Liver (tissue), 9 donors: ENCODE measurements around the gene XK. TPM values are rescaled to one million over a fixed set of nuclear protein-coding genes. Genes with fewer than 3 reads are reported as not detected.

Experiments used
- DNase-seq: peaks from one replicate; pipeline ENCODE4 v3.0.0-alpha.2; 2017; ENCODE audit warnings: low spot score
- H3K27ac ChIP-seq, 2 donors: one replicate each; pipeline ENCODE4 v1.7.0; 2013; ENCODE audit warnings: inconsistent platforms in 2 of 2, low read length in 2 of 2, control low read depth in 1 of 2, low read depth in 1 of 2, mild to moderate bottlenecking in 1 of 2
- H3K27me3 ChIP-seq, 4 donors: one replicate each; pipeline versions ENCODE4 v1.6.1 to v1.7.0; 2013; ENCODE audit warnings: low read length in 3 of 4, inconsistent platforms in 1 of 4, mild to moderate bottlenecking in 1 of 4, moderate library complexity in 1 of 4; ENCODE audit not compliant: control insufficient read depth in 4 of 4, insufficient read depth in 4 of 4
- H3K36me3 ChIP-seq, 4 donors: one replicate each; pipeline versions ENCODE4 v1.6.1 to v1.7.0; 2013; ENCODE audit warnings: low read length in 3 of 4, mild to moderate bottlenecking in 3 of 4, low read depth in 1 of 4, moderate library complexity in 1 of 4; ENCODE audit not compliant: control insufficient read depth in 4 of 4, insufficient read depth in 3 of 4
- H3K4me1 ChIP-seq, 4 donors: one replicate each; pipeline versions ENCODE4 v1.6.1 to v1.7.0; 2013; ENCODE audit warnings: low read length in 3 of 4, mild to moderate bottlenecking in 3 of 4, moderate library complexity in 1 of 4; ENCODE audit not compliant: control insufficient read depth in 4 of 4, insufficient read depth in 4 of 4
- H3K4me3 ChIP-seq, 3 donors: one replicate each; pipeline versions ENCODE4 v1.6.1 to v1.7.0; 2013; ENCODE audit warnings: low read length in 3 of 3, control low read depth in 1 of 3, low read depth in 1 of 3, mild to moderate bottlenecking in 1 of 3
- H3K9ac ChIP-seq, 2 donors: one replicate each; pipeline ENCODE4 v1.7.0; 2013; ENCODE audit warnings: low read length in 2 of 2, mild to moderate bottlenecking in 2 of 2, moderate library complexity in 2 of 2, control low read depth in 1 of 2, low read depth in 1 of 2
- H3K9me3 ChIP-seq, 4 donors: one replicate each; pipeline versions ENCODE4 v1.6.1 to v1.7.0; 2013; ENCODE audit warnings: low read length in 3 of 4; ENCODE audit not compliant: control insufficient read depth in 4 of 4
- ATF3 ChIP-seq: IDR thresholded peaks from 2 replicates; pipeline ENCODE4 v1.6.1; 2016; ENCODE audit warnings: antibody characterized with exemption
- CTCF ChIP-seq: fragments of 150-350 bp; IDR thresholded peaks from 2 replicates; pipeline ENCODE4 v1.5.1; 2017; ENCODE audit warnings: improper control_type of control experiment, low read depth, low read length; ENCODE audit not compliant: missing input control
- EGR1 ChIP-seq, 2 donors: IDR thresholded peaks; 2 replicates each; pipeline ENCODE4 v1.6.1; 2016 to 2018; ENCODE audit warnings: antibody characterized with exemption in 2 of 2, low read depth in 2 of 2
- FOXA1 ChIP-seq: IDR thresholded peaks from 2 replicates; pipeline ENCODE4 v1.6.1; 2016; ENCODE audit warnings: antibody characterized with exemption
- FOXA2 ChIP-seq: IDR thresholded peaks from 2 replicates; pipeline ENCODE4 v1.6.1; 2016; ENCODE audit warnings: antibody characterized with exemption
- GABPA ChIP-seq, 2 donors: IDR thresholded peaks in 1 of 2; conservative IDR thresholded peaks in 1 of 2; 2 replicates each; pipeline ENCODE4 v1.6.1; 2016; ENCODE audit warnings: antibody characterized with exemption in 2 of 2, mild to moderate bottlenecking in 1 of 2, moderate library complexity in 1 of 2
- HNF4A ChIP-seq, 2 donors: conservative IDR thresholded peaks; 2 replicates each; pipeline ENCODE4 v1.6.1; 2016; ENCODE audit warnings: antibody characterized with exemption in 2 of 2, mild to moderate bottlenecking in 2 of 2
- HNF4G ChIP-seq: IDR thresholded peaks from 2 replicates; pipeline ENCODE4 v1.6.1; 2016; ENCODE audit warnings: antibody characterized with exemption
- JUND ChIP-seq, 2 donors: IDR thresholded peaks; 2 replicates each; pipeline ENCODE4 v1.6.1; 2016; ENCODE audit warnings: antibody characterized with exemption in 2 of 2
- MAX ChIP-seq: IDR thresholded peaks from 2 replicates; pipeline ENCODE4 v1.6.1; 2016; ENCODE audit warnings: antibody characterized with exemption
- NR2F2 ChIP-seq: IDR thresholded peaks from 2 replicates; pipeline ENCODE4 v1.6.1; 2016; ENCODE audit warnings: antibody characterized with exemption
- RAD21 ChIP-seq, 2 donors: IDR thresholded peaks; 2 replicates each; pipeline ENCODE4 v1.6.1; 2016; ENCODE audit warnings: antibody characterized with exemption in 2 of 2, mild to moderate bottlenecking in 2 of 2
- REST ChIP-seq: IDR thresholded peaks from 2 replicates; pipeline ENCODE4 v1.6.1; 2016; ENCODE audit warnings: antibody characterized with exemption, mild to moderate bottlenecking
- RXRA ChIP-seq, 2 donors: IDR thresholded peaks; 2 replicates each; pipeline ENCODE4 v1.6.1; 2017 to 2018; ENCODE audit warnings: antibody characterized with exemption in 2 of 2, mild to moderate bottlenecking in 1 of 2
- SP1 ChIP-seq: IDR thresholded peaks from 2 replicates; pipeline ENCODE4 v1.6.1; 2018; ENCODE audit warnings: antibody characterized with exemption, mild to moderate bottlenecking
- TAF1 ChIP-seq: conservative IDR thresholded peaks from 2 replicates; pipeline ENCODE4 v1.6.1; 2016; ENCODE audit warnings: antibody characterized with exemption, mild to moderate bottlenecking
- YY1 ChIP-seq: IDR thresholded peaks from 2 replicates; pipeline ENCODE4 v1.6.1; 2016; ENCODE audit warnings: antibody characterized with exemption, mild to moderate bottlenecking
- ZBTB33 ChIP-seq: IDR thresholded peaks from 2 replicates; pipeline ENCODE4 v1.6.1; 2016; ENCODE audit warnings: antibody characterized with exemption
- WGBS: extraction: QIAGEN DNeasy Blood & Tissue Kit; methylation state at CpG from one replicate; pipeline ENCODE4 v1.1.7; 2013; 5-methylcytosine and 5-hydroxymethylcytosine counted together
- polyA plus RNA-seq, 2 donors: library from polyadenylated mRNA; stranded (reverse) in 1 of 2; unstranded in 1 of 2; fragments of 200-250 nt in 1 of 2; fragments of >200 nt in 1 of 2; fragmentation: Nextera tagmentation in 1 of 2; extraction: Ambion mirVana in 1 of 2; gene quantifications; one replicate each; pipeline versions ENCODE4 v1.2.1 to v1.2.3, GENCODE V29; 2013 to 2015
- total RNA-seq, 2 donors: library from RNA; depleted of rRNA; stranded (reverse); fragments of >200 nt; gene quantifications; one replicate each; pipeline ENCODE4 v1.2.3, GENCODE V29; 2014
- donor health status: healthy.
- donor health status: healthy.
- donor health status: healthy.
- donor health status: healthy.
- donor health status: healthy.

The XK gene
- total and polyA plus RNA-seq, 4 donors = 0.83 to 68.4 (median 2.0) TPM

- Histone ChIP-seq H3K4me1 (no peaks in the 10 kb centered on the region), H3K9me3 (no peaks in the 10 kb centered on the region), H3K9ac (no peak overlapping the region), H3K27ac (no peak overlapping the region), H3K36me3 (no peaks in the 10 kb centered on the region), H3K4me3 (no peak overlapping the region), H3K27me3 (no peaks in the 10 kb centered on the region)
- 89% methylated on average over 5 of the region's 5 CpGs for WGBS
- TF ChIP-seq HNF4A (conservative IDR thresholded peaks at IDR 0.05) (no peak), TAF1 (no peak), JUND (IDR thresholded peaks at IDR 0.05) (no peak), FOXA1 (no peak)
- DNase-seq = no peak
These were observed 45.4 kb upstream of the XK start for GRCh38 chrX:37640142-37640541.

GRCh38 chrX:37641859-37642258 is 43.7 kb upstream of the XK start:
- Histone ChIP-seq H3K27ac (no peak overlapping the region), H3K4me3 (no peak overlapping the region)
- WGBS = 52% methylated on average over 3 of the region's 3 CpGs

GRCh38 chrX:37644381-37645305 is 40.9 kb upstream of the XK start:
- no peak for TF ChIP-seq NR2F2
- no peak for TF ChIP-seq RXRA (IDR thresholded peaks at IDR 0.05)
- TF ChIP-seq SP1 = no peak
- no peak for TF ChIP-seq GABPA (IDR thresholded peaks at IDR 0.05 in 1 of 2, conservative IDR thresholded peaks at IDR 0.05 in 1 of 2)
- TF ChIP-seq JUND (IDR thresholded peaks at IDR 0.05) = no peak
- TF ChIP-seq HNF4G = no peak
- no peak for TF ChIP-seq REST
- no peak for TF ChIP-seq ZBTB33
- no peak for TF ChIP-seq FOXA2
- no peak for TF ChIP-seq ATF3
- no peak for TF ChIP-seq RAD21 (IDR thresholded peaks at IDR 0.05)
- no peak for TF ChIP-seq MAX
- no peak for TF ChIP-seq CTCF
- no peak for TF ChIP-seq EGR1 (IDR thresholded peaks at IDR 0.05; ENCODE audit: low read depth in 2 of 2)
- TF ChIP-seq FOXA1 = no peak
- TF ChIP-seq TAF1 = no peak
- no peak for TF ChIP-seq YY1
- H3K9me3 ChIP-seq = no peaks in the 10 kb centered on the region
- no peak for DNase-seq
- H3K36me3 ChIP-seq = no peaks in the 10 kb centered on the region
- H3K9ac ChIP-seq = no peak overlapping the region
- H3K4me1 ChIP-seq = no peaks in the 10 kb centered on the region
- H3K27me3 ChIP-seq = peaks cover 0 to 3% (median 0%) of the 10 kb centered on the region in 4 donors
- WGBS = 62% methylated on average over 6 of the region's 6 CpGs
- no peak overlapping the region for H3K4me3 ChIP-seq
- H3K27ac ChIP-seq = no peak overlapping the region

More at GRCh38 chrX:37641859-37642258, 43.7 kb upstream of the XK start:
- TF ChIP-seq EGR1 (IDR thresholded peaks at IDR 0.05; ENCODE audit: low read depth in 2 of 2) (no peak), NR2F2 (no peak), SP1 (no peak), GABPA (IDR thresholded peaks at IDR 0.05 in 1 of 2, conservative IDR thresholded peaks at IDR 0.05 in 1 of 2) (no peak), YY1 (no peak)
- no peaks in the 10 kb centered on the region for H3K4me1 ChIP-seq
- no peak for DNase-seq
- no peaks in the 10 kb centered on the region for H3K36me3 ChIP-seq
- peaks cover 0 to 3% (median 0%) of the 10 kb centered on the region in 4 donors for H3K27me3 ChIP-seq
- H3K9me3 ChIP-seq = no peaks in the 10 kb centered on the region
- no peak overlapping the region for H3K9ac ChIP-seq
